Left lung (tissue), 10 donors: Measurements from ENCODE around the gene TBPL2. TPM values are rescaled to one million over a fixed set of nuclear protein-coding genes. Genes with fewer than 3 reads are reported as not detected.

Source experiments
- ATAC-seq: fragments of 200-7000 bp; cut with Tn5 transposase; one replicate; pipeline ENCODE4 v1.9.1; 2020; ENCODE audit warnings: moderate library complexity
- DNase-seq, 4 donors: peaks; one replicate each; pipeline ENCODE4 v3.0.0-alpha.2; 2013 to 2020
- H3K27ac ChIP-seq, 2 donors: fragments of 200-600 bp; sonication (generic) in 1 of 2; one replicate each; pipeline versions ENCODE4 v1.5.0 to v1.8.0; 2020 to 2021
- H3K27me3 ChIP-seq, 2 donors: fragments of 200-600 bp; sonication (generic) in 1 of 2; one replicate each; pipeline versions ENCODE4 v1.5.0 to v1.8.0; 2020 to 2021
- H3K36me3 ChIP-seq, 2 donors: fragments of 200-600 bp; sonication (generic) in 1 of 2; one replicate each; pipeline versions ENCODE4 v1.5.0 to v1.8.0; 2020 to 2021
- H3K4me1 ChIP-seq, 2 donors: fragments of 200-600 bp; one replicate each; pipeline ENCODE4 v1.8.0; 2021
- H3K4me3 ChIP-seq, 2 donors: fragments of 200-600 bp; sonication (generic) in 1 of 2; one replicate each; pipeline versions ENCODE4 v1.5.0 to v1.8.0; 2020 to 2021; ENCODE audit warnings: mild to moderate bottlenecking in 1 of 2
- H3K9me3 ChIP-seq, 2 donors: fragments of 200-600 bp; sonication (generic) in 1 of 2; one replicate each; pipeline versions ENCODE4 v1.5.0 to v1.8.0; 2020 to 2021
- intact Hi-C, 2 donors: fragments of 100-400 bp; cut with DNase I; formaldehyde crosslinking; loops; one replicate each; pipeline versions ENCODE4 v1.11.2 to v1.14.2; 2022
- polyA plus RNA-seq, 6 donors: library from polyadenylated mRNA; unstranded; fragments of 120-200 nt; gene quantifications; one replicate each; pipeline ENCODE4 v1.2.1, GENCODE V29; 2013; ENCODE audit not compliant: insufficient read length in 6 of 6
- total RNA-seq, 2 donors: library from RNA; stranded (reverse); fragmentation: NEBNext Ultra II Directional; extraction: Animal tissue kit (Norgen Biotek cat#: 25700); gene quantifications; one replicate each; pipeline ENCODE4 v1.2.1, GENCODE V29; 2021
- TF ChIP-seq, protein P1 (sequence below), 2 donors: fragments of 200-600 bp; sonication (generic) in 1 of 2; IDR thresholded peaks; one replicate each; pipeline versions ENCODE4 v1.5.0 to v1.8.0; 2021; ENCODE audit warnings: antibody characterized with exemption in 2 of 2
- donor health status: DM: no; HTN: yes; CAD: no.
- donor health status: DM: no; HTN: no; CAD: no.

Gene TBPL2
- total and polyA plus RNA-seq, 8 donors = 0.07 to 0.22 (median 0.14) TPM; not detected in 4

DNA sequence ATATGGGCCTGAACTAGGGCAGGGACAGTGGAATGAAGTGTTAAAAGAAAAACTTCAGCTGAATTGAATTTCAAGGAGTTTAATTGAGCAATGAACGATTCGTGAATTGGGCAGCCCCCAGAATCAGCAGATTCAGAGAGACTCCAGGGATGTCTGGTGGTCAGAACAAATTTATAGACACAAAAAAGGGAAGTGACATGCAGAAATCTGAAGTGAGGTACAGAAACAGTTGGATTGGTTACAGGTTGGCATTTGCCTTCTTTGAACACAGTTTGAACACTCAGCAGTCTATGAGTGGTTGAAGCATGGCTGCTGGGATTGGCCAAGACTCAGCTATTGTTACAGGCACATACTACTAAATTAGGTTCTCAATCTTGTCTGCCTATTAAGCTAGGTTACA, 9.7 kb upstream of the TBPL2 start:
- TF ChIP-seq, protein P1, sequence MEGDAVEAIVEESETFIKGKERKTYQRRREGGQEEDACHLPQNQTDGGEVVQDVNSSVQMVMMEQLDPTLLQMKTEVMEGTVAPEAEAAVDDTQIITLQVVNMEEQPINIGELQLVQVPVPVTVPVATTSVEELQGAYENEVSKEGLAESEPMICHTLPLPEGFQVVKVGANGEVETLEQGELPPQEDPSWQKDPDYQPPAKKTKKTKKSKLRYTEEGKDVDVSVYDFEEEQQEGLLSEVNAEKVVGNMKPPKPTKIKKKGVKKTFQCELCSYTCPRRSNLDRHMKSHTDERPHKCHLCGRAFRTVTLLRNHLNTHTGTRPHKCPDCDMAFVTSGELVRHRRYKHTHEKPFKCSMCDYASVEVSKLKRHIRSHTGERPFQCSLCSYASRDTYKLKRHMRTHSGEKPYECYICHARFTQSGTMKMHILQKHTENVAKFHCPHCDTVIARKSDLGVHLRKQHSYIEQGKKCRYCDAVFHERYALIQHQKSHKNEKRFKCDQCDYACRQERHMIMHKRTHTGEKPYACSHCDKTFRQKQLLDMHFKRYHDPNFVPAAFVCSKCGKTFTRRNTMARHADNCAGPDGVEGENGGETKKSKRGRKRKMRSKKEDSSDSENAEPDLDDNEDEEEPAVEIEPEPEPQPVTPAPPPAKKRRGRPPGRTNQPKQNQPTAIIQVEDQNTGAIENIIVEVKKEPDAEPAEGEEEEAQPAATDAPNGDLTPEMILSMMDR (IDR thresholded peaks at IDR 0.05) = no peak
- H3K4me1 ChIP-seq = peaks cover 0 to 14% of the 10 kb centered on the region in 2 donors
- H3K36me3 ChIP-seq = no peaks in the 10 kb centered on the region
- no peak overlapping the region for H3K4me3 ChIP-seq
- no peak overlapping the region for H3K27ac ChIP-seq
- no peaks in the 10 kb centered on the region for H3K9me3 ChIP-seq
- DNase-seq (no peak), ATAC-seq (no peak)
- no peaks in the 10 kb centered on the region for H3K27me3 ChIP-seq
- intact Hi-C loops = no loop called here

DNA sequence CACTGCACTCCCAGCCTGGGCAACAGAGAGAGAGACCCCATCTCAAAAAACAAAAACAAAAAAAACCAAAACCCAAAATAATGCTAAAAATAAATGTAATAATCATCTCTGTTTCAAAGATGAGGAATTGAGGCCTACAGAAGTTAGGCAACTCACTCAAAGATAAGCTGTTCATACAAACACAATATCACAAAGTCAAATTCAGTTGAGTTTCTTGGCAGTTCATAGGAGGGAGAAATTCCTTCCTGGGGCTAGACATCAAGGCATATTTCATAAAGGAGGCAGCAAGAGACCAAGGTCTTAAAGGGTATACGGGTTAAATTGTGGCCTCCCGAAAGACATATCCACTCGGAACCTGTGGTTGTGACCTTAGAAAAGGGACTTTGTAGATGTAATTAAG, 8.7 kb upstream of the TBPL2 start:
- TF ChIP-seq, protein P1 (IDR thresholded peaks at IDR 0.05) = no peak
- DNase-seq = no peak
- H3K9me3 ChIP-seq = no peaks in the 10 kb centered on the region
- ATAC-seq = no peak
- H3K27ac ChIP-seq = no peak overlapping the region
- intact Hi-C loops = no loop called here
- H3K27me3 ChIP-seq = no peaks in the 10 kb centered on the region
- no peak overlapping the region for H3K4me3 ChIP-seq
- peaks cover 0 to 5% of the 10 kb centered on the region in 2 donors for H3K4me1 ChIP-seq
- H3K36me3 ChIP-seq = no peaks in the 10 kb centered on the region

DNA sequence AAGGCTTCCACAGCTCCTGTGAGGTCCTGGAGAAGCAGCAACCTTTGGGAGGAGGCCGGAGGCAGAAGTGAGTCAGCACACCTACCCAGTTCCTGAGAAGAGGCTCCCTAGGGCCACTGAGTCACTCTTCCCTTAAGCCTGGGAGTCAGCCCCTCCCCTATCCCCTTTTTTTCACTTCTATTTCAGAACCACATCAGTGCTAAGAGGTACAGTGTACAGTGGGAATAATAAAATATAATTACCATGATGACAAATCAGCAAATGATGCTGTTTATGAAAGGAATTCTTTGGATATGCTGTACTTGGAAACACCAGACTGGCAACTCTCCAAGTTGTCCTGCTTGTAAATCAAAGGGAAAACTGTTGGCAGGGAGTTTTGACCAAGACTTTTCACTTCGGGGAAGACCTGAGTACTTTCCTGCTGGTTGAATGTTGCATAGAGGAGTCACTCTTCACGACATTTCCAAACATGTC, 7.8 kb upstream of the TBPL2 start:
- Histone ChIP-seq H3K9me3 (no peaks in the 10 kb centered on the region), H3K27me3 (no peaks in the 10 kb centered on the region), H3K4me1 (peaks cover 0 to 4% of the 10 kb centered on the region in 2 donors), H3K27ac (no peak overlapping the region), H3K4me3 (no peak overlapping the region), H3K36me3 (no peaks in the 10 kb centered on the region)
- TF ChIP-seq, protein P1 (IDR thresholded peaks at IDR 0.05) = no peak
- DNase-seq (no peak), ATAC-seq (peak; percentile 68)
- intact Hi-C loops = no loop called here

DNA sequence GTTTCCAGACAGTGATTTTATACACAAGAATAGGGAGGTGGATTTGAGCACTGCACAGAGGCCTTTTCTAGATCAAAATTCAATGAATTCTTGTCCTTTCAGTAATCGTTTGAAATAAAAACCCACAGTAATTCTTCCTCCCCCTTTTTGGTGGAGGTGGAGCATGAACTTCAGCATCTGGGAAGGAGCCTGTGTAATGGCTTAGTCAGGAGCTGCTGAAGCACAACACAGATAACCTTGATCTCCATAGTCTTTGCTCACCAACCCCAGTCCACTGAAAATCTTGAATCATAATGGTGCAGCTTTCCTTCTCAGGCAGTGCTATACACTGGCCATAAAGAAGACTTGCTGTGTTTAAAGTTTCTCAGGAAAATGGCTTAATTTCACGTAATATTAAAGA, 6.4 kb upstream of the TBPL2 start:
- DNase-seq (no peak), ATAC-seq (peak; percentile 47)
- TF ChIP-seq, protein P1 (IDR thresholded peaks at IDR 0.05) = no peak
- Histone ChIP-seq H3K9me3 (no peaks in the 10 kb centered on the region), H3K27ac (no peak overlapping the region), H3K4me1 (peaks cover 0 to 4% of the 10 kb centered on the region in 2 donors), H3K27me3 (no peaks in the 10 kb centered on the region), H3K4me3 (no peak overlapping the region), H3K36me3 (no peaks in the 10 kb centered on the region)
- intact Hi-C loops = no loop called here

DNA sequence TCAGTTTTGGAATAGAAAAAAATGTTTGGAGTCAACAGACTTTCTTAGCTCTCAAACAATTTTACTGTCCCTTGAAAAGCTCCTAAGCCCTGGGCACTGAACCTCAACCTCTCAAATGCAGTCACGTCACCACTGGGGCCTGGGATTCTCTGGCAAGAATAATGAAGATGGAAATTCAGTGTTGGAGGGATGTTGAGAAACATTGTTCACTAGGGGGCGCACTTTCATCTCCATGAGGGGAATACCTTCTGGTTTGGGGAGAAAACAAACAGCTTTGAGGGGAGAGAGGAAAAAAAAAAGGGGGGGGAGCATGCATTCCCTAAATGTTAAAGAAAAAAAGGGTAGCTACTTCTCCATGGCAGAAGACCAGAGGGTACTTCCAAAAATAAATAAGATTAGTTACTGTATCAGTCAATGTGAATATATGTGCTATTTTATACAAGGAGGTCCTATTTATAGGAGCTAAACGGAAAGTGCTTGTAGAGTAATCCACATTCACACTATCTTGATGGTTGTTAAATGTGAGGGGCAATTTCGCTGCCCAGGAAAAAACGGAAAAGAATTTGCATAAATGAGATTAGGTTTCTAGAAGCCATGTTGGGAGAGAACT, 5.8 kb upstream of the TBPL2 start:
- TF ChIP-seq, protein P1 (IDR thresholded peaks at IDR 0.05) = peak; percentile 52 to 64
- intact Hi-C loops = no loop called here
- no peaks in the 10 kb centered on the region for H3K36me3 ChIP-seq

More for the DNA sequence above, 5.8 kb upstream of the TBPL2 start:
- Histone ChIP-seq H3K9me3 (no peaks in the 10 kb centered on the region), H3K4me3 (no peak overlapping the region), H3K27ac (no peak overlapping the region), H3K4me1 (peaks cover 0 to 3% of the 10 kb centered on the region in 2 donors), H3K27me3 (no peaks in the 10 kb centered on the region)
- ATAC-seq (peak; percentile 80), DNase-seq (peak in 2 of 4 donors; percentile 22 to 60)
